ENCODE results near the gene AKAP12. TPM values are rescaled to one million over a fixed set of nuclear protein-coding genes. Genes with fewer than 3 reads are reported as not detected.

The AKAP12 gene
- total RNA-seq, 2 donors from 2014 or later = 10.0 to 10.6 TPM

GRCh38 chr6:151243481-151243880 lies 3.7 kb downstream of the AKAP12 start:
- Mint-ChIP-seq H3K27me3 (ENCODE audit: low read depth) (peaks cover 66% of the 10 kb centered on the region), H3K4me1 (ENCODE audit: low read depth) (peaks cover 19% of the 10 kb centered on the region), H3K36me3 (ENCODE audit: insufficient read depth in 2 of 2) (no peaks in the 10 kb centered on the region), H3K9me3 (no peaks in the 10 kb centered on the region), H3K27ac (no peak overlapping the region), H3K4me3 (no peak overlapping the region)
- ATAC-seq (replicated peaks in 1 of 2) (no peak), DNase-seq (no peak)

- peaks cover 12% of the 10 kb centered on the region for H3K4me1 Mint-ChIP-seq (ENCODE audit: low read depth)
- no peak for DNase-seq
- H3K36me3 Mint-ChIP-seq (ENCODE audit: insufficient read depth in 2 of 2) = no peaks in the 10 kb centered on the region
- no peak overlapping the region for H3K27ac Mint-ChIP-seq
- no peaks in the 10 kb centered on the region for H3K9me3 Mint-ChIP-seq
- no peak for ATAC-seq (replicated peaks in 1 of 2)
- peaks cover 47% of the 10 kb centered on the region for H3K27me3 Mint-ChIP-seq (ENCODE audit: low read depth)
- H3K4me3 Mint-ChIP-seq = no peak overlapping the region
Measured at GRCh38 chr6:151247490-151247889, 7.7 kb downstream of the AKAP12 start.

- Mint-ChIP-seq H3K36me3 (ENCODE audit: insufficient read depth in 2 of 2) (no peaks in the 10 kb centered on the region), H3K9me3 (no peaks in the 10 kb centered on the region), H3K27me3 (ENCODE audit: low read depth) (peaks cover 46% of the 10 kb centered on the region), H3K4me3 (peak overlapping the region in 1 of 2 donors; percentile 40), H3K4me1 (ENCODE audit: low read depth) (peaks cover 12% of the 10 kb centered on the region), H3K27ac (no peak overlapping the region)
- DNase-seq = no peak
- ATAC-seq (replicated peaks in 1 of 2) = peak; percentile 44 to 51
Measured at GRCh38 chr6:151248295-151248694, 8.5 kb downstream of the AKAP12 start.

- Mint-ChIP-seq H3K27me3 (ENCODE audit: low read depth) (peaks cover 36% of the 10 kb centered on the region), H3K36me3 (ENCODE audit: insufficient read depth in 2 of 2) (no peaks in the 10 kb centered on the region), H3K27ac (no peak overlapping the region), H3K9me3 (no peaks in the 10 kb centered on the region), H3K4me3 (no peak overlapping the region), H3K4me1 (ENCODE audit: low read depth) (peaks cover 9% of the 10 kb centered on the region)
- no peak for DNase-seq
- ATAC-seq (replicated peaks in 1 of 2) = no peak
Measured at GRCh38 chr6:151252634-151253033, 12.9 kb downstream of the AKAP12 start.

GRCh38 chr6:151254451-151255081 lies 14.8 kb downstream of the AKAP12 start:
- H3K36me3 Mint-ChIP-seq (ENCODE audit: insufficient read depth in 2 of 2) = no peaks in the 10 kb centered on the region
- no peaks in the 10 kb centered on the region for H3K9me3 Mint-ChIP-seq
- H3K4me1 Mint-ChIP-seq (ENCODE audit: low read depth) = no peaks in the 10 kb centered on the region
- no peak overlapping the region for H3K27ac Mint-ChIP-seq
- H3K4me3 Mint-ChIP-seq = no peak overlapping the region
- DNase-seq = no peak
- no peak for ATAC-seq (replicated peaks in 1 of 2)
- peaks cover 28% of the 10 kb centered on the region for H3K27me3 Mint-ChIP-seq (ENCODE audit: low read depth)

- no peak overlapping the region for H3K27ac Mint-ChIP-seq
- peaks cover 27% of the 10 kb centered on the region for H3K27me3 Mint-ChIP-seq (ENCODE audit: low read depth)
- no peaks in the 10 kb centered on the region for H3K9me3 Mint-ChIP-seq
- no peaks in the 10 kb centered on the region for H3K36me3 Mint-ChIP-seq (ENCODE audit: insufficient read depth in 2 of 2)
- ATAC-seq (replicated peaks in 1 of 2) (no peak), DNase-seq (no peak)
- H3K4me1 Mint-ChIP-seq (ENCODE audit: low read depth) = no peaks in the 10 kb centered on the region
- H3K4me3 Mint-ChIP-seq = no peak overlapping the region
Measured at GRCh38 chr6:151255811-151256210, 16.0 kb downstream of the AKAP12 start.

GRCh38 chr6:151257985-151258445 lies 18.2 kb downstream of the AKAP12 start:
- Mint-ChIP-seq H3K9me3 (no peaks in the 10 kb centered on the region), H3K27ac (no peak overlapping the region), H3K27me3 (ENCODE audit: low read depth) (peaks cover 9% of the 10 kb centered on the region), H3K36me3 (ENCODE audit: insufficient read depth in 2 of 2) (no peaks in the 10 kb centered on the region), H3K4me1 (ENCODE audit: low read depth) (no peaks in the 10 kb centered on the region), H3K4me3 (no peak overlapping the region)
- DNase-seq (no peak), ATAC-seq (replicated peaks in 1 of 2) (no peak)

- Mint-ChIP-seq H3K4me1 (ENCODE audit: low read depth) (no peaks in the 10 kb centered on the region), H3K4me3 (no peak overlapping the region), H3K36me3 (ENCODE audit: insufficient read depth in 2 of 2) (no peaks in the 10 kb centered on the region), H3K27ac (no peak overlapping the region), H3K9me3 (no peaks in the 10 kb centered on the region), H3K27me3 (ENCODE audit: low read depth) (peaks cover 7% of the 10 kb centered on the region)
- ATAC-seq (replicated peaks in 1 of 2) = no peak
- no peak for DNase-seq
Measured at GRCh38 chr6:151260205-151260604, 20.4 kb downstream of the AKAP12 start.

- no peaks in the 10 kb centered on the region for H3K9me3 Mint-ChIP-seq
- H3K4me1 Mint-ChIP-seq (ENCODE audit: low read depth) = no peaks in the 10 kb centered on the region
- no peak overlapping the region for H3K4me3 Mint-ChIP-seq
- no peak overlapping the region for H3K27ac Mint-ChIP-seq
- H3K27me3 Mint-ChIP-seq (ENCODE audit: low read depth) = peaks cover 26% of the 10 kb centered on the region
- no peaks in the 10 kb centered on the region for H3K36me3 Mint-ChIP-seq (ENCODE audit: insufficient read depth in 2 of 2)
- DNase-seq (no peak), ATAC-seq (replicated peaks in 1 of 2) (no peak)
Measured at GRCh38 chr6:151263035-151263434, 23.3 kb downstream of the AKAP12 start.

- no peaks in the 10 kb centered on the region for H3K4me1 Mint-ChIP-seq (ENCODE audit: low read depth)
- H3K27me3 Mint-ChIP-seq (ENCODE audit: low read depth) = peaks cover 27% of the 10 kb centered on the region
- H3K36me3 Mint-ChIP-seq (ENCODE audit: insufficient read depth in 2 of 2) = no peaks in the 10 kb centered on the region
- H3K27ac Mint-ChIP-seq = no peak overlapping the region
- no peaks in the 10 kb centered on the region for H3K9me3 Mint-ChIP-seq
- no peak overlapping the region for H3K4me3 Mint-ChIP-seq
- DNase-seq (no peak), ATAC-seq (replicated peaks in 1 of 2) (no peak)
Measured at GRCh38 chr6:151263967-151264366, 24.2 kb downstream of the AKAP12 start.

- DNase-seq (no peak), ATAC-seq (replicated peaks in 1 of 2) (no peak)
- Mint-ChIP-seq H3K36me3 (ENCODE audit: insufficient read depth in 2 of 2) (no peaks in the 10 kb centered on the region), H3K27me3 (ENCODE audit: low read depth) (peaks cover 37% of the 10 kb centered on the region), H3K27ac (no peak overlapping the region), H3K9me3 (no peaks in the 10 kb centered on the region), H3K4me3 (no peak overlapping the region), H3K4me1 (ENCODE audit: low read depth) (no peaks in the 10 kb centered on the region)
Measured at GRCh38 chr6:151265282-151265681, 25.5 kb downstream of the AKAP12 start.

- no peaks in the 10 kb centered on the region for H3K4me1 Mint-ChIP-seq (ENCODE audit: low read depth)
- H3K27ac Mint-ChIP-seq = no peak overlapping the region
- peaks cover 37% of the 10 kb centered on the region for H3K27me3 Mint-ChIP-seq (ENCODE audit: low read depth)
- no peak overlapping the region for H3K4me3 Mint-ChIP-seq
- DNase-seq = no peak
- no peak for ATAC-seq (replicated peaks in 1 of 2)
- H3K36me3 Mint-ChIP-seq (ENCODE audit: insufficient read depth in 2 of 2) = no peaks in the 10 kb centered on the region
- no peaks in the 10 kb centered on the region for H3K9me3 Mint-ChIP-seq
Measured at GRCh38 chr6:151269321-151269995, 29.7 kb downstream of the AKAP12 start.

- Mint-ChIP-seq H3K9me3 (no peaks in the 10 kb centered on the region), H3K27me3 (ENCODE audit: low read depth) (peaks cover 28% of the 10 kb centered on the region), H3K4me1 (ENCODE audit: low read depth) (no peaks in the 10 kb centered on the region), H3K36me3 (ENCODE audit: insufficient read depth in 2 of 2) (no peaks in the 10 kb centered on the region), H3K27ac (no peak overlapping the region), H3K4me3 (no peak overlapping the region)
- ATAC-seq (replicated peaks in 1 of 2) = no peak
- DNase-seq = no peak
Measured at GRCh38 chr6:151275121-151275520, 35.4 kb downstream of the AKAP12 start.

GRCh38 chr6:151275566-151275965 lies 35.8 kb downstream of the AKAP12 start:
- no peaks in the 10 kb centered on the region for H3K36me3 Mint-ChIP-seq (ENCODE audit: insufficient read depth in 2 of 2)
- no peak overlapping the region for H3K27ac Mint-ChIP-seq
- no peak for ATAC-seq (replicated peaks in 1 of 2)
- H3K4me3 Mint-ChIP-seq = no peak overlapping the region
- H3K27me3 Mint-ChIP-seq (ENCODE audit: low read depth) = peaks cover 29% of the 10 kb centered on the region
- H3K4me1 Mint-ChIP-seq (ENCODE audit: low read depth) = no peaks in the 10 kb centered on the region
- H3K9me3 Mint-ChIP-seq = no peaks in the 10 kb centered on the region
- no peak for DNase-seq
